Thymus (tissue), 11 donors: ENCODE data around the gene MEIS2. TPM values are rescaled to one million over a fixed set of nuclear protein-coding genes. Genes with fewer than 3 reads are reported as not detected.

Experiments used
- DNase-seq, 9 donors: peaks; one replicate each; pipeline ENCODE4 v3.0.0-alpha.2; 2013; ENCODE audit warnings: low spot score in 9 of 9, low read depth in 6 of 9, missing footprints in 1 of 9
- H3K27ac ChIP-seq, 2 donors: one replicate each; pipeline ENCODE4 v1.5.1; 2013; ENCODE audit warnings: control low read depth in 1 of 2, low read depth in 1 of 2, low read length in 1 of 2, mild to moderate bottlenecking in 1 of 2, moderate library complexity in 1 of 2
- H3K27me3 ChIP-seq, 2 donors: one replicate each; pipeline ENCODE4 v1.5.1; 2013; ENCODE audit warnings: low read length in 1 of 2; ENCODE audit not compliant: control insufficient read depth in 2 of 2, insufficient read depth in 1 of 2
- H3K36me3 ChIP-seq, 2 donors: one replicate each; pipeline ENCODE4 v1.5.1; 2013; ENCODE audit warnings: low read length in 1 of 2, mild to moderate bottlenecking in 1 of 2, moderate library complexity in 1 of 2; ENCODE audit not compliant: control insufficient read depth in 2 of 2, insufficient read depth in 2 of 2
- H3K4me1 ChIP-seq, 2 donors: one replicate each; pipeline ENCODE4 v1.5.1; 2013; ENCODE audit warnings: low read length in 2 of 2; ENCODE audit not compliant: control insufficient read depth in 2 of 2, insufficient read depth in 2 of 2
- H3K4me3 ChIP-seq, 2 donors: one replicate each; pipeline ENCODE4 v1.5.1; 2013; ENCODE audit warnings: low read length in 2 of 2, control low read depth in 1 of 2, mild to moderate bottlenecking in 1 of 2
- H3K9me3 ChIP-seq, 2 donors: one replicate each; pipeline ENCODE4 v1.5.1; 2013; ENCODE audit warnings: low read length in 1 of 2, mild to moderate bottlenecking in 1 of 2; ENCODE audit not compliant: control insufficient read depth in 2 of 2, insufficient read depth in 1 of 2
- WGBS: extraction: QIAGEN DNeasy Blood & Tissue Kit; methylation state at CpG from one replicate; pipeline ENCODE4 v1.1.7; 2013; 5-methylcytosine and 5-hydroxymethylcytosine counted together
- polyA plus RNA-seq: library from polyadenylated mRNA; stranded (reverse); fragments of 200-250 nt; gene quantifications from one replicate; pipeline ENCODE4 v1.2.3, GENCODE V29; 2013
- total RNA-seq: library from RNA; stranded (reverse); fragments of 120-200 nt; gene quantifications from one replicate; pipeline ENCODE4 v1.2.4, GENCODE V29; 2013
- donor health status: healthy.

MEIS2 gene
- total and polyA plus RNA-seq, 2 donors = 20.8 to 32.7 TPM

GRCh38 chr15:36858423-36858822, 241.9 kb downstream of the MEIS2 start:
- H3K9me3 ChIP-seq = no peaks in the 10 kb centered on the region
- H3K36me3 ChIP-seq = no peaks in the 10 kb centered on the region
- DNase-seq = no peak
- no peaks in the 10 kb centered on the region for H3K4me1 ChIP-seq
- no peaks in the 10 kb centered on the region for H3K27me3 ChIP-seq
- no peak overlapping the region for H3K4me3 ChIP-seq
- no peak overlapping the region for H3K27ac ChIP-seq

DNA sequence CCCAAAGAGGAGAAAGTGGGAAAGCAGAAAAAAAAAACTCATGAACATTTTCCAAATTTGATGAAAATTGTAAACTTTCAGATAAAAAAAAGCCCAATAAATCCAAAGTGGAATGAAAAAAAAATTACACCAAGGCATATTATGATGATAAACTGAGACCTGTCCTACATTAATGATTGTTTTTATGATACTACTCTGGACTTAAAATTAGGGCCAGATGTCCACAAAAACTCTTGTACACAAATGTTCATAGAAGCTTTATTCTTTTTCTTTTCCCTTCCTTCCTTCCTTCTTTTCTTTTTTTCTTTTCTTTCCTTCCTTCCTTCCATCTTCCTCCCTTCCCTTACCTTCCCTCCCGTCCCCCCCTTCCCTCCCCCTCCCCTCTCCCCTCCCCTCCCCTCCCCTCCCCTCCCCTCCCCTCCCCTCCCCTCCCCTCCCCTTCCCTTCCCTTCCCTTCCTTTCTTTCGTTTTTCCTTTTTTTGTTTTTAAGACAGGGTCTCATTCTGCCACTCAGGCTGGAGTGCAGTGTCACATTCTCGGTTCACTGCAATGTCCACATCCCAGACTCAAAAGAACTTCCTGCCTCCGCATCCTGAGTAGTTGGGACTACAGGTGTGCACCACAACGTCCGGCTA, 243.9 kb downstream of the MEIS2 start:
- Histone ChIP-seq H3K4me1 (no peaks in the 10 kb centered on the region), H3K9me3 (no peaks in the 10 kb centered on the region), H3K36me3 (no peaks in the 10 kb centered on the region), H3K27me3 (no peaks in the 10 kb centered on the region), H3K4me3 (no peak overlapping the region), H3K27ac (no peak overlapping the region)
- 79% methylated on average over 5 of the region's 6 CpGs for WGBS
- DNase-seq = no peak

- Histone ChIP-seq H3K4me1 (no peaks in the 10 kb centered on the region), H3K36me3 (no peaks in the 10 kb centered on the region), H3K27ac (no peak overlapping the region), H3K9me3 (no peaks in the 10 kb centered on the region), H3K27me3 (no peaks in the 10 kb centered on the region), H3K4me3 (no peak overlapping the region)
- DNase-seq = no peak
- WGBS = 96% methylated on average over 2 of the region's 2 CpGs
These were observed 249.5 kb downstream of the MEIS2 start for GRCh38 chr15:36850864-36851263.

DNA sequence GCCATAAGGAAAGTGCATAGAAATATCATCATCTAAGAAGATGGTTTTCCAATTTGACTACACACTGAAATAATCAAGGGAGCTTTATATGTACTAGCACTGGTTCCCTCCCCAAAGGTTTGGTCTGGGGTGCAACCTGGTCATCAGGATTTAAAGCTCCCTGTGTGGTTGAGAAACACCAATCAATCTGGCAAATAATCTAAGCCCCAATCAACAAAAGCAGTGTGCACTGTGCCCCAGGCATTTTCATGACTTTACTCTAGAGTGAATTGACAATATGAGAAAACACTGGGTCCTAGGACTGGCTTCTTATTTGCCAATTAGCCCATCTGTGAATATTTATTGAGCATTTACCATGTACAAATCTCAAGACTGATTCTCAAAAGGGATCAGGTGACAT, 255.1 kb downstream of the MEIS2 start:
- H3K27me3 ChIP-seq = no peaks in the 10 kb centered on the region
- no peaks in the 10 kb centered on the region for H3K36me3 ChIP-seq
- H3K4me1 ChIP-seq = no peaks in the 10 kb centered on the region
- no peak overlapping the region for H3K4me3 ChIP-seq
- DNase-seq = no peak
- H3K9me3 ChIP-seq = no peaks in the 10 kb centered on the region
- no peak overlapping the region for H3K27ac ChIP-seq

DNA sequence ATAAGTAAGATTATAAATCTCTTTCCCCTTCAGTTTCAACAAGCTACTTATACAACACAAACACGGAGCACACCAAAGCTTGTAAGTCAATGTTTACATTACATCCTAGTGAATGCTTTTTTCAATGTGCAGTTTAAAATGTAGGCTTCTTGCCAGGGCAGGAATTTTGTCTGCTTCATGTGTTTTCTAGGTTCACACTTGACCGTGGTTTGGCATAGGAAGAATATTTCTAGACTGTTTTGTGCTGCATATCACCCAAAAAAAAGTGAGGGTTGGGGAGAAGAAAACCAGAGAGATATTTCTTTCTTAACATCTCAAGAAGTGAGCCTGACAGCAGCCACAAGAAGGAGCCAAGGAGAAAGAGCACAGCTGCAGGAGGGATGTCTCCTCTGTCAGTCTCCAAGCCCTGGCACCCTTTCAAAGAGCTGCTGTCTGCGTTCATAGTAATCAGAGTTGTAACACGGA, 255.8 kb downstream of the MEIS2 start:
- H3K27me3 ChIP-seq = no peaks in the 10 kb centered on the region
- no peaks in the 10 kb centered on the region for H3K36me3 ChIP-seq
- no peaks in the 10 kb centered on the region for H3K9me3 ChIP-seq
- no peaks in the 10 kb centered on the region for H3K4me1 ChIP-seq
- peak in 1 of 9 donors; percentile 2 for DNase-seq
- 54% methylated on average over 4 of the region's 4 CpGs for WGBS
- no peak overlapping the region for H3K27ac ChIP-seq
- no peak overlapping the region for H3K4me3 ChIP-seq

GRCh38 chr15:36843822-36844221, 256.5 kb downstream of the MEIS2 start:
- no peaks in the 10 kb centered on the region for H3K9me3 ChIP-seq
- no peak overlapping the region for H3K4me3 ChIP-seq
- no peak for DNase-seq
- H3K36me3 ChIP-seq = no peaks in the 10 kb centered on the region
- H3K27me3 ChIP-seq = no peaks in the 10 kb centered on the region
- WGBS = 88% methylated on average over 3 of the region's 3 CpGs
- no peak overlapping the region for H3K27ac ChIP-seq
- H3K4me1 ChIP-seq = no peaks in the 10 kb centered on the region

DNA sequence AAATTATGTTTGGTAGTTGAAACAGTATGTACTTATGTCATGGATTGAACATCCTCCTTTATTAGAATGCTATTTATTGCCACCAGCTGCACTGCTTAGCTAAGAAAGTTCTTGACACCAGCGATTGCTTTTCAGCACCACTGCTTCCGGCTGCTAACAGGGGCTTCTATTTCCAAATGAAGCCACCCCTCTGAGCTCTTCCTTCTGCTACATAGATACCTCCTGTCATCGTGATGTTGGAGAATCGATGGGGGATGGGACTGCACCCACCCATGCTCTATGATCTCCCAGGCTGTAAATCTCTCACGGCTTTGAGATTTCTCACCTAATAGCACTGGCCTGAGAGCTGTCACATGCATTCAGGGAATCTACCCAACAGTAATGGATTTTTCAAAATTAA, 259.2 kb downstream of the MEIS2 start:
- H3K4me3 ChIP-seq = no peak overlapping the region
- H3K27me3 ChIP-seq = no peaks in the 10 kb centered on the region
- no peak overlapping the region for H3K27ac ChIP-seq
- DNase-seq = no peak
- no peaks in the 10 kb centered on the region for H3K9me3 ChIP-seq
- 53% methylated on average over 5 of the region's 5 CpGs for WGBS
- H3K4me1 ChIP-seq = no peaks in the 10 kb centered on the region
- no peaks in the 10 kb centered on the region for H3K36me3 ChIP-seq
